GM19395 (cell line): ENCODE measurements around the gene SPTBN1.
A peak's percentile ranks its signal among the peaks of the same experiment; 100 is the strongest.

Source experiments
- ATAC-seq: cut with Tn5 transposase; IDR thresholded peaks from one replicate; pipeline ENCODE4 v1.9.1; 2021; ENCODE audit warnings: mild to moderate bottlenecking, moderate library complexity; ENCODE audit not compliant: unreplicated experiment

The SPTBN1 gene

GRCh38 chr2:54432251-54433015 is 23.7 kb upstream of the SPTBN1 start:
- no peak for ATAC-seq

DNA sequence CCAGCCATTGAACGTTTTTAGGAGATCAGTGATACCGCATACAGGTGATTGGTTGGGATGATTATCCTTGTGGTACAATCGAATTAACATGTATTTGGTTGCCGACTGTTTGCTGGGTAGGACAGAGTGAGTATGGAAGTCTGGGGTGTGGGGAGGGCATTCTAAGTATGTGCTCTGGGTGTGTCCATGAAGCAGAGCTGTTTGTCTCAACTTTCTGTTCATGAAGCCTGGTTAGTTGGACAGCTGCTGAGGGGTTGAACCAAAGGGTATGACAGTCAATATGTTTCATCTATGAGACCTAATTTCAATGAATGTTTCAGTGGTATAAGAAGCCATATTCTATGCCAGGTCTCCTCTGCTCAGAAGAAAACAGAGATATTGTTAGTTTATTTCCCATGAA is 21.9 kb upstream of the SPTBN1 start:
- no peak for ATAC-seq

DNA sequence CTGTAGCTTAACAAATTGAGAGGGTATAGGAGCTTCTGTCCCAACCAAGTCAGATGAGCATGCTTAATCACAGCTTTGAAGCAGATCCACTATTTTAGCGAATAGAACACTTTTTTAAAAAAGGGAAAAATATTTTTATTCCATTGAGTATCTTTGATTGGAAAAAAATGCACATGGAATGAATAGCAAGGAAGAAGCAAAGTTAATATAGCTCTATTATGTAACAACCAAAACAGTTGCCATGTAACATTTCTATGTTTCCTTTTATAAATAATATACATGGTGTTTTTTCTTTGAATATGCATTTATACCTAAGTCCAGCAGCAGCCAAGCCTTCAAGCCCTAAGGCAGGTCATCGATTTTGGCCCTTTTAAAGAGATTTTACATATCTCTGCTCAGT is 21.4 kb upstream of the SPTBN1 start:
- no peak for ATAC-seq

DNA sequence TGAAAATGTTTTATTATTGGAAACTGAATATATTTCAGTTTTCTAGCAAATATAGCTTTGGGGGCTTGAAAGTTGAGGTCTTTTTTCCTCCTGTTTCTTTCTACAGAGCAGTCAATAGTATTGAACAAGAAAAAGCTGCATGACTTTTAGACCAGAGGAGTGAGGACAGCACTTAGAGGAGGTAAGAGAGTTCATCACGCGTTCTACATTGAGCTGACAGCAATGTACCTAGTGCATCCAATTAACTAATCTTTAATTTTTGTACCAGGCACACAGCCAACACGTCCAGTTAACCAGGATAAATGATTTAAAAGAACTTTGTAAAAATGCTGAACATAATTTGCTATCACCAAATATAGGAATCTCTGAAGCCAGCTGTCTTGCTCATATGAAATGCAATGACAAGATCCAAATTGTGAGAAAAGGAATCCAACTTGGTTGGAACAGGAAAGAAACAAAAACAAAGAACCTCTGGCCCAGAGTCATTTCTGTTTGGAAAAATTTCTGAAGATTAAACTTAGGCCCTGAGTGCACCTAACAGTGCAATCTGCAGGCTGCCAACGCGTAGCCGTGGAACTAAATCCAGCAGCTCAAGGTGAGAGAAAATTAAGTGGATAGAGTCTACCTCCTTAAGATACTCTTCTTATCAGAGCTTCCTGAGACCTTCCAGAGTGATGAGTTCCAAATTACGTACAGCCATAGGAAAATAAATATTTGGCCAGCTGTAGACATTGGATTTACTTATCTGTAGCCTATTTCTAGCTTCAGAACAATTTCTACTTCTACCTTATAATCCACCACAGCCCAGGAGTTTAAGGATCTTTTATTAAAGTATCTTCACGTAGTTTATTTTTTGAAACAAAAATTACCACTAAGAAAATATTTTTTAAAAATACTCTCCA is 20.6 kb upstream of the SPTBN1 start:
- ATAC-seq: no peak

DNA sequence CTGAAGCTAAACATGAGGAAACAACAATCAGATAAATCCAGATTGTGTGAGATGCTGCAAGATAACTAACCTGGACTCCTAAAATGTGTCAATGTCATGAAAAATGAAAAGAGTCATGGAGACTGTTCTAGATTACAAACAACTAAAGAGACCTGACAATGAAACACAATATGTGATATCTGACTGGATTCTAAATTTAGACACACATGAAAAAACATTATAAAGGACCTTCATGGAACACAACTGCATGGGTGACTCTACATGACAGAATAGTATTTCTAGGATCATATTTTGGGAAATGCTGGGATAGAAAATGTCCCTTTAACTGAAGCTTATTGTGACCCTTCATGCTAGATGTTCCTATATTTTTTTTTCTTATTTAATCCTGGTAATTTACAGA is 18.5 kb upstream of the SPTBN1 start:
- no peak for ATAC-seq

DNA sequence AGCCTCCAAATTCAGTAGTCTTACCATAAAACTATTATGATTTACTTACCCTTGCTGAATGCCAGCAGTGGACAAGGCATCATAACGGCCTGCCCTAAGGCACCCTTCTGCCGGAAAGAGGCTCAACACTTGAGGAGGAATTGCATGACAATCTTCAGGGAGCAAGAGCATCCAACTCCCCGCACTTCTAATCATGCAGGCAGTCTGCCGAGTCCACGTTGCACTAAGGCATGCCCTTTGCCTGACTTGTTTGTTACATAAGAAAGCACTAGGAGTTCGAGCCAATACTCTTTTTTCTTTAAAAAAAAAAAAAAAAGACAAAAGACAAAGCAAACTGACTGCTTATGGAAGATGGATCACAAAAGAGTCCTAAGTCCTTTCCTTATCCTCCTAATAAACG is 17.9 kb upstream of the SPTBN1 start:
- no peak for ATAC-seq

GRCh38 chr2:54439582-54439981 is 16.5 kb upstream of the SPTBN1 start:
- no peak for ATAC-seq

DNA sequence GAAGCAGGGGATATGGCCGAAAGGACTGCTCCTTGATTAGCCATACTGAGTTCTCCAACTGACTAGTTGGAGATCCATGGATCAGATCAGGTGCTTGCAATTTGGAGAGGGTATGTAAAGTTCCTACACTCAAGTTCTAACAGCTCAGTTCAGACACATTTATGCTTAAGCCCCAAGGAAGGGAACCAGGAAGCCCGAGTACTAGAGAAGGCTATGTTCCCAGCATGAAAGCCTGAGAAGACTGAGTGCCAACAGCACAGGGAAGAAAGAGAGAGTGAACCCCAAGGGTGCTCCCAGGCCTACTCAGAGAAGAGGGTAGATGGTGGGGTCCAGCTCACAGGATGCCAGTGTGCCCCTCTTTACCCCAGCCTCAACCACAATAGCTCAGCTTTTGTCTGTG is 16.1 kb upstream of the SPTBN1 start:
- no peak for ATAC-seq

DNA sequence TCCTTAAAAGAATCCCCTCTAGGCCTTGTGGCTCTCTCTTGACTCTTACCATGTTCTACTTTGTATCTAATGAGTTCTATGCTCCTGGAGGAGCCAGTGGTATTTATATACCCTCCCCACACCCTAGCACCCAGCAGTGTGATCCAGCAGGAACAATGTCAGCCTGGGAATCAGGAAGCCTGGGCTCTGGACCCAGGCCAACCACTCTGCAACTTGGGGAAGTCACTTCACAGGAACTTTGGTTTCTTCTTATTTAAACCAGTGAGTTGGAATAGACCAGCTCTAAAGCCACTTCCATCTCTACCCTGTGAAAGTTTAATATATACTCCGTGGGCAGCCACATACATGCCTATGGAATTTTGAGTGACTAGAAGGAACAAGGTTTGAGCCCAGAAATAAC is 11.6 kb upstream of the SPTBN1 start:
- no peak for ATAC-seq

DNA sequence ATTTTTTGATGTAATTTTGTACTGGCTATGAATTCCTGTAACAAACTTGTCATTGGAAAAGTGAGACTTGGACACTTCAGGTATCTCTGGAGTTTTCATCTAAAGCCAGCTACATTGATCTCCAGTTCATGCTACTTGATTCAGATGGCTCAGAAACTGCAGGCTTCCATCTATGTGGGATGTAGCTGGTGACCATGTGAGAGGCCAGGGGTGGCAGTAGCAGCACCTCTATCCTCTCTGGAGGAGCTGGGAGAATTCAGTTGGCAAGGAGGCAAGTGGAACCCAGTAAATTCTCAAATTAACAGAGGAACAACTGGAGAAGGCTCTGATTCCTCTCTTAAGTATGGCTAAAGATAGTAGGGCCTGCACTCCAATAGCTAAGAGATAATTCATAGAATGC is 10.0 kb upstream of the SPTBN1 start:
- ATAC-seq: no peak

- ATAC-seq: no peak
Observed at GRCh38 chr2:54446625-54447024, 9.5 kb upstream of the SPTBN1 start.

GRCh38 chr2:54454548-54455130 is 1.5 kb upstream of the SPTBN1 start:
- no peak for ATAC-seq

- ATAC-seq: no peak
Observed at GRCh38 chr2:54455131-54455562, 980 bp upstream of the SPTBN1 start.

DNA sequence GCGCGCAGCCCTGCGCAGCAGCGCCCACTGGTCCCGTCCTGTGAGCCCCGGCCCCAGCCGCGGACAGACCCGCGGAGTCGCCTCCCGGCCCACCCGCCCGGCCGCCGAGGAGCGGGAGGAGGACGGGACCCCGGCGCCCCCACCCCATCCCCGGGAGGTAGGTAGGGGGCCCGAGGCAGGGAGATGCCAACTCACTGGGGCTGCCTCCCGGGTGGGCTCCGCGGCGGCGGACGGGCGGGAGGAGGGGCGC is 160 bp downstream of the SPTBN1 start:
- no peak for ATAC-seq

- peak; percentile 44 for ATAC-seq
Observed at GRCh38 chr2:54456612-54457322, 640 bp downstream of the SPTBN1 start.

- ATAC-seq: no peak
Observed at GRCh38 chr2:54457323-54458023, 1.3 kb downstream of the SPTBN1 start.

DNA sequence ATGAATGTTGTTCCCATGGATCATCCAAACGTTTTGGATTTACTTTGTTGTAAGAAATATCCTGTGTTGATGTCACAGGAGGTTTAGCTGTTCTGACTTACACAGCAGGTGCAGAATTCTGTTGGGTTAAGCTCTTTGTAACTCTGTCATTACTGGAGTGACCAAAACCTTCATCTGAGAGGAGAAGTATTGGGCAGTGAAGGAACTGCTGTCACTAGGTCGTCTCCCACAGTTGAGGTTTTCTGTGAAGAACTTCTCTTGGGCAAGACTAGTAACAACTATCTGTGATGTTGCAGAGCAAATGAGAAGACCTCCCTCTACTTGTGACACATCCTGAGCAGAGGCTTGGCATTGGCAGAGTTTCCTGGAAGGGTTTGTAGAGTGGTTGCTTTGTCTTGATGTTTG is 2.9 kb downstream of the SPTBN1 start:
- ATAC-seq: no peak

DNA sequence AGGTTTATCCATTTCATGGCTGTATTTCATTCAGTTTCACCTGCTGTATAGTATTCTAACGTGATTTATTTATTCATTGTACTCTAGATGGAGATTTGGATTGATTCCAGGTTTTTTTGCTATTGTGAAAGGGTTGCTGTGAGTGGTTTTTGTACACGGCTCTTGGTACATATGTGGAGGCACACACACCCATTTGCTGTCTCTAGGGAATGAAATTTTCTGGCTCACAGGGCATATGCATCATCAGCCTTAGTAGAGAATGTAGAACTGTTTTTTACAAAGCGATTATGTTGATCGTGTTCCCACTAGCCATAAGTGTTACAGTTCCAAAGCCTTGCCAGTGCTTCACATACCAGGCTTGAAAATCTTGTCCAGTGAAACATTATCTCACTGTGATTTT is 5.1 kb downstream of the SPTBN1 start:
- no peak for ATAC-seq

- ATAC-seq: no peak
Observed at GRCh38 chr2:54464341-54464740, 8.2 kb downstream of the SPTBN1 start.

- no peak for ATAC-seq
Observed at GRCh38 chr2:54465143-54465542, 9.0 kb downstream of the SPTBN1 start.

DNA sequence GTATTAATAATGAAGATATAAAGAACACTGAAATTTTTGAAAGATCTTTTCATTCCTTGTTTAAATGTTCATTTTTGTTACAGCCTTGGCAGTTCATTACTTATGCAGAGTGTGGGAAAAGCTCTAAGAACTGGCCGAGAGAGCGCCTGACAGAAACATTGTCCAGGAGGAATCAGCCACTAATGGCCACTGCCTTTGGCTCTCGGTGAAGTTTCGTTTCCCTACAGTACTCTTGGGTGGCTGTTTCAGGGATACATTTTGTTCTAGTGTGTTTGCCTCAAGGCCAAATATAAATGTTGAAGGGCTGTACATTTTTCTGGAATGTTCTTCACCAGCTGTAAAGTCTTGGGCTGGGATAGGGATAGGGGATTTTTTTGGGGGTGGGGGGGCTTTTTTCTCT is 10.7 kb downstream of the SPTBN1 start:
- ATAC-seq: no peak
